ENCODE measurements around the gene ATP1B2.
"Not testable (repeated sequence)": the region's sequence is repeated elsewhere in the genome, so short reads cannot be mapped to it uniquely, and the experiment has no call there.

Gene ATP1B2

GRCh38 chr17:7650509-7651096, at the start of gene ATP1B2:
TSS of gene ATP1B2 (plus strand) at chr17:7650926. CDS start at chr17:7651519, 593 bp downstream.
- DNase-seq (ENCODE audit: low read depth in 3 of 3) = peak; percentile 37 to 69 (median 41)

GRCh38 chr17:7606280-7606679, 44.4 kb upstream of the ATP1B2 start:
- DNase-seq (ENCODE audit: low read depth in 3 of 3) = no peak

- no peak for DNase-seq (ENCODE audit: low read depth in 3 of 3)
These were observed 40.1 kb upstream of the ATP1B2 start for GRCh38 chr17:7610641-7611040.

GRCh38 chr17:7611635-7612293, 39.0 kb upstream of the ATP1B2 start:
- DNase-seq (ENCODE audit: low read depth in 3 of 3) = no peak

GRCh38 chr17:7612294-7612640, 38.5 kb upstream of the ATP1B2 start:
- no peak for DNase-seq (ENCODE audit: low read depth in 3 of 3)

GRCh38 chr17:7613769-7614424, 36.8 kb upstream of the ATP1B2 start:
- DNase-seq (ENCODE audit: low read depth in 3 of 3) = no peak

- DNase-seq (ENCODE audit: low read depth in 3 of 3) = peak; percentile 98 to 99 (median 99)
These were observed 36.1 kb upstream of the ATP1B2 start, which contains the start of gene FXR2 for GRCh38 chr17:7614425-7615264. TSS of gene FXR2 (minus strand) at chr17:7614897. CDS start at chr17:7614532, 365 bp downstream.

GRCh38 chr17:7615265-7615747, 35.4 kb upstream of the ATP1B2 start:
- DNase-seq (ENCODE audit: low read depth in 3 of 3) = no peak

- DNase-seq (ENCODE audit: low read depth in 3 of 3) = no peak
These were observed 32.1 kb upstream of the ATP1B2 start for GRCh38 chr17:7618608-7619007.

- no peak for DNase-seq (ENCODE audit: low read depth in 3 of 3)
These were observed 29.9 kb upstream of the ATP1B2 start for GRCh38 chr17:7620835-7621234.

- no peak for DNase-seq (ENCODE audit: low read depth in 3 of 3)
These were observed 27.1 kb upstream of the ATP1B2 start for GRCh38 chr17:7623661-7624060.

- not testable (repeated sequence) for DNase-seq (ENCODE audit: low read depth in 3 of 3)
These were observed 25.0 kb upstream of the ATP1B2 start for GRCh38 chr17:7625749-7626148.

- no peak for DNase-seq (ENCODE audit: low read depth in 3 of 3)
These were observed 24.4 kb upstream of the ATP1B2 start for GRCh38 chr17:7626307-7626706.

GRCh38 chr17:7626956-7627249, 23.8 kb upstream of the ATP1B2 start:
- DNase-seq (ENCODE audit: low read depth in 3 of 3) = no peak

GRCh38 chr17:7627250-7628121, 23.2 kb upstream of the ATP1B2 start, which contains the start of gene SAT2:
TSS of gene SAT2 (minus strand) at chr17:7627821. CDS start at chr17:7627635, 186 bp downstream.
- peak; percentile 69 to 84 (median 77) for DNase-seq (ENCODE audit: low read depth in 3 of 3)

GRCh38 chr17:7629939-7630571, 20.7 kb upstream of the ATP1B2 start, which contains the start of gene SHBG:
TSS of gene SHBG (plus strand) at chr17:7630135. CDS start at chr17:7630173, 38 bp downstream.
- no peak for DNase-seq (ENCODE audit: low read depth in 3 of 3)

GRCh38 chr17:7631398-7632380, 19.0 kb upstream of the ATP1B2 start:
- no peak for DNase-seq (ENCODE audit: low read depth in 3 of 3)

GRCh38 chr17:7632492-7632894, 18.2 kb upstream of the ATP1B2 start:
- no peak for DNase-seq (ENCODE audit: low read depth in 3 of 3)

GRCh38 chr17:7633093-7633492, 17.6 kb upstream of the ATP1B2 start:
- DNase-seq (ENCODE audit: low read depth in 3 of 3) = no peak

All from stimulated activated CD4-positive, alpha-beta T cell treated with anti-CD3 and anti-CD28 coated beads, TNF-alpha, amount 100 ng/mL, for 48 hours (primary cell).